SU-DHL-6 (cell line): Measurements from ENCODE around the gene SGIP1.

Source experiments
- H2AFZ ChIP-seq: fragments of 200-600 bp; sonication (generic); 2 replicates; pipeline ENCODE4 v1.6.1; 2014; ENCODE audit warnings: low read depth, mild to moderate bottlenecking, moderate library complexity, mixed read lengths, antibody characterized with exemption, low read length; ENCODE audit not compliant: severe bottlenecking
- H3F3A ChIP-seq: fragments of 200-600 bp; shearing (Covaris generic); 2 replicates; pipeline ENCODE4 v1.6.0; 2016; ENCODE audit warnings: antibody characterized with exemption, mild to moderate bottlenecking; ENCODE audit not compliant: insufficient read depth
- H3K27ac ChIP-seq: fragments of 200-600 bp; sonication (generic); 2 replicates; pipeline ENCODE4 v1.5.1; 2016; ENCODE audit warnings: low read depth, mild to moderate bottlenecking, low read length, moderate library complexity, mixed read lengths
- H3K27me3 ChIP-seq: fragments of 200-600 bp; sonication (generic), shearing (Covaris generic); 2 replicates; pipeline ENCODE4 v1.6.0; 2014; ENCODE audit warnings: mild to moderate bottlenecking, low read length
- H3K36me3 ChIP-seq: fragments of 200-600 bp; sonication (generic); 2 replicates; pipeline ENCODE4 v1.6.1; 2014; ENCODE audit warnings: mild to moderate bottlenecking, low read length, mixed read lengths
- H3K4me2 ChIP-seq: fragments of 300-600, 200-600 bp; shearing (Covaris generic), sonication (generic); 2 replicates; pipeline ENCODE4 v1.6.0; 2014; ENCODE audit warnings: low read length, low read depth, mild to moderate bottlenecking; ENCODE audit not compliant: poor library complexity, severe bottlenecking
- H3K4me3 ChIP-seq: fragments of 200-600 bp; sonication (generic); 2 replicates; pipeline ENCODE4 v1.5.1; 2014; ENCODE audit warnings: antibody characterized with exemption, low read length, mild to moderate bottlenecking, mixed read lengths; ENCODE audit not compliant: insufficient read depth, poor library complexity, severe bottlenecking
- H3K79me2 ChIP-seq: fragments of 200-600 bp; sonication (generic); 2 replicates; pipeline ENCODE4 v1.6.1; 2014; ENCODE audit warnings: mild to moderate bottlenecking, low read length, moderate library complexity; ENCODE audit not compliant: insufficient read depth
- H3K9ac ChIP-seq: fragments of 200-600 bp; sonication (generic); 2 replicates; pipeline ENCODE4 v1.7.0; 2014; ENCODE audit warnings: mild to moderate bottlenecking, low read length
- H3K9me2 ChIP-seq: fragments of 200-600 bp; sonication (generic); replicated peaks from 2 replicates; pipeline ENCODE4 v1.6.1; 2014; ENCODE audit warnings: low read length; ENCODE audit not compliant: insufficient read depth
- H3K9me3 ChIP-seq: fragments of 200-600 bp; sonication (generic); 2 replicates; pipeline ENCODE4 v1.6.1; 2014; ENCODE audit warnings: low read length, mixed read lengths; ENCODE audit not compliant: insufficient read depth
- H4K20me1 ChIP-seq: fragments of 200-600 bp; sonication (generic); 2 replicates; pipeline ENCODE4 v1.6.1; 2014; ENCODE audit warnings: low read depth, mild to moderate bottlenecking, antibody characterized with exemption, low read length, moderate library complexity, mixed read lengths
- CTCF ChIP-seq: fragments of 200-600 bp; sonication (generic); IDR thresholded peaks from one replicate; pipeline ENCODE4 v1.5.1; 2017; ENCODE audit warnings: antibody characterized with exemption, mild to moderate bottlenecking, low read length, moderate library complexity; ENCODE audit not compliant: insufficient read depth, poor library complexity, severe bottlenecking
- EZH2phosphoT487 ChIP-seq: fragments of 200-600 bp; sonication (generic), shearing (Covaris generic); conservative IDR thresholded peaks from 2 replicates; pipeline ENCODE4 v1.6.1; 2018; ENCODE audit warnings: mild to moderate bottlenecking, antibody characterized with exemption, low read length, moderate library complexity, mixed read lengths

SGIP1 gene

GRCh38 chr1:66678146-66678545, 144.2 kb downstream of the SGIP1 start:
- Histone ChIP-seq H3K4me2 (no peak overlapping the region), H3F3A (no peaks in the 10 kb centered on the region), H3K36me3 (no peaks in the 10 kb centered on the region), H3K9me2 (no peaks in the 10 kb centered on the region), H3K27me3 (no peaks in the 10 kb centered on the region), H2AFZ (no peak overlapping the region), H3K9me3 (no peaks in the 10 kb centered on the region), H3K9ac (no peak overlapping the region), H3K27ac (no peak overlapping the region), H3K79me2 (no peaks in the 10 kb centered on the region), H4K20me1 (no peaks in the 10 kb centered on the region), H3K4me3 (no peak overlapping the region)
- TF ChIP-seq EZH2phosphoT487 (no peak), CTCF (no peak)

- H2AFZ ChIP-seq, result no peak overlapping the region
Measured at GRCh38 chr1:66679140-66679539, 145.2 kb downstream of the SGIP1 start.

GRCh38 chr1:66681686-66682085, 147.7 kb downstream of the SGIP1 start:
- TF ChIP-seq EZH2phosphoT487 (no peak), CTCF (no peak)
- H4K20me1 ChIP-seq, result no peaks in the 10 kb centered on the region
- no peaks in the 10 kb centered on the region for H3K79me2 ChIP-seq
- H3K9me3 ChIP-seq, result no peaks in the 10 kb centered on the region
- H3K4me2 ChIP-seq, result no peak overlapping the region
- no peak overlapping the region for H3K9ac ChIP-seq
- no peaks in the 10 kb centered on the region for H3K36me3 ChIP-seq
- H2AFZ ChIP-seq, result no peak overlapping the region
- H3F3A ChIP-seq, result no peaks in the 10 kb centered on the region
- H3K4me3 ChIP-seq, result no peak overlapping the region
- no peaks in the 10 kb centered on the region for H3K27me3 ChIP-seq
- no peaks in the 10 kb centered on the region for H3K9me2 ChIP-seq
- no peak overlapping the region for H3K27ac ChIP-seq

More at GRCh38 chr1:66679140-66679539, 145.2 kb downstream of the SGIP1 start:
- Histone ChIP-seq H3K9ac (no peak overlapping the region), H3K27ac (no peak overlapping the region), H4K20me1 (no peaks in the 10 kb centered on the region), H3K79me2 (no peaks in the 10 kb centered on the region), H3K36me3 (no peaks in the 10 kb centered on the region), H3K4me2 (no peak overlapping the region), H3F3A (no peaks in the 10 kb centered on the region), H3K9me2 (no peaks in the 10 kb centered on the region), H3K9me3 (no peaks in the 10 kb centered on the region), H3K4me3 (no peak overlapping the region), H3K27me3 (no peaks in the 10 kb centered on the region)
- no peak for TF ChIP-seq EZH2phosphoT487
- TF ChIP-seq CTCF, result no peak
